GM13976 (cell line): ENCODE measurements around the gene ANKRD50.

Source experiments
- DNase-seq: peaks from one replicate; pipeline ENCODE4 v3.0.0; 2012; ENCODE audit warnings: low spot score
- CTCF ChIP-seq: IDR thresholded peaks from 2 replicates; pipeline ENCODE4 v1.5.1; 2012; ENCODE audit warnings: borderline replicate concordance, mild to moderate bottlenecking; ENCODE audit not compliant: insufficient read depth; ENCODE audit errors: extremely low read depth, missing control alignments, control extremely low read depth
- in situ Hi-C: fragments of 300-500 bp; cut with MboI; formaldehyde crosslinking; loops from one replicate; pipeline ENCODE4 v1.12.0; 2022; ENCODE audit warnings: low sequenced_read_pairs, mixed read lengths, inconsistent platforms; ENCODE audit not compliant: unreplicated experiment

Gene ANKRD50

GRCh38 chr4:124711471-124712371, 811 bp downstream of the ANKRD50 start:
- no peak for TF ChIP-seq CTCF
- peak; percentile 27 for DNase-seq
- in situ Hi-C loops, result no loop called here

- TF ChIP-seq CTCF, result no peak
- in situ Hi-C loops, result no loop called here
- no peak for DNase-seq
These were observed 1.6 kb downstream of the ANKRD50 start for GRCh38 chr4:124710911-124711310.

- no peak for DNase-seq
- in situ Hi-C loops, result no loop called here
- TF ChIP-seq CTCF, result no peak
These were observed 2.4 kb downstream of the ANKRD50 start for GRCh38 chr4:124710015-124710741.

- in situ Hi-C loops, result no loop called here
- no peak for TF ChIP-seq CTCF
- DNase-seq, result no peak
These were observed 3.8 kb downstream of the ANKRD50 start for GRCh38 chr4:124708517-124709300.

GRCh38 chr4:124705393-124705792, 7.1 kb downstream of the ANKRD50 start:
- in situ Hi-C loops, result no loop called here
- no peak for DNase-seq

More at GRCh38 chr4:124705393-124705792, 7.1 kb downstream of the ANKRD50 start:
- TF ChIP-seq CTCF, result no peak
